Measurements from ENCODE around the gene VSIG2.

GRCh38 chr11:124762105-124762623 lies 10.1 kb upstream of the VSIG2 start, which contains the start of gene ESAM:
- TF ChIP-seq SP1 (IDR thresholded peaks at IDR 0.05) (no peak), LEF1 (IDR thresholded peaks at IDR 0.05; ENCODE audit: borderline replicate concordance) (no peak)
